HUES64 (cell line): ENCODE measurements around the gene DIAPH2.

Experiments used
- H3K27ac ChIP-seq: 2 replicates; pipeline ENCODE4 v1.7.0; 2013; ENCODE audit warnings: low read depth, low read length, inconsistent platforms
- H3K27me3 ChIP-seq: 2 replicates; pipeline ENCODE4 v1.6.1; 2013; ENCODE audit warnings: mild to moderate bottlenecking, low read length; ENCODE audit not compliant: insufficient read depth
- H3K36me3 ChIP-seq: 2 replicates; pipeline ENCODE4 v1.6.1; 2013; ENCODE audit warnings: mild to moderate bottlenecking, low read length; ENCODE audit not compliant: insufficient read depth
- H3K4me1 ChIP-seq: 2 replicates; pipeline ENCODE4 v1.6.1; 2013; ENCODE audit warnings: mild to moderate bottlenecking, low read length, moderate library complexity; ENCODE audit not compliant: insufficient read depth
- H3K4me3 ChIP-seq: 2 replicates; pipeline ENCODE4 v1.5.1; 2013; ENCODE audit warnings: mild to moderate bottlenecking, low read length, moderate library complexity
- H3K9ac ChIP-seq: 2 replicates; pipeline ENCODE4 v1.6.1; 2013; ENCODE audit warnings: mild to moderate bottlenecking, low read depth, low read length
- H3K9me3 ChIP-seq: 2 replicates; pipeline ENCODE4 v1.6.1; 2013; ENCODE audit warnings: low read depth, low read length; ENCODE audit not compliant: insufficient read depth
- WGBS: fragments of 150-250, 120-280 bp; methylation state at CpG from one replicate; pipeline ENCODE4 v1.1.7; 2013; ENCODE audit warnings: missing lambda C conversion rate; 5-methylcytosine and 5-hydroxymethylcytosine counted together

DIAPH2 gene

DNA sequence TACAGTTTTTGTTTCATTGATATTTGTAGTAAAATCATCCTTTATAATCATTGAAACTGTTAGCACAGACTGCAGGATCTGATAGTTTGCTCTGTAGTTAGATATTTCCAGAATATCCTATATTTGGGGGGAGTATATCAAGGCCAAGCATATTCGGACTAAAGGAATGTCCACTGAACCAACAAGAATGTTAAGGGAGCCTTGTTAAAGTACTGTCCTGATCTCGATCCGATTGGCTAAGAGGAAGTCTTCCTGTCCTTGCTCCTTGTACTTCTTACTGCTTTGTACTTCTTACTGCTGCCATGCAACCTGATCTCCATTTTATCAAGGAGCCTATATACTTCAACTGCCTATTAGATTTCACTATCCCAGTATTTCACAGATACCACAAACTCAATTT, 648.3 kb downstream of the DIAPH2 start:
- no peaks in the 10 kb centered on the region for H3K9me3 ChIP-seq
- H3K4me3 ChIP-seq, result no peak overlapping the region
- 88% methylated on average over 3 of the region's 3 CpGs for WGBS
- H3K36me3 ChIP-seq, result no peaks in the 10 kb centered on the region
- H3K27me3 ChIP-seq, result no peaks in the 10 kb centered on the region
- no peak overlapping the region for H3K9ac ChIP-seq
- no peaks in the 10 kb centered on the region for H3K4me1 ChIP-seq
- no peak overlapping the region for H3K27ac ChIP-seq

DNA sequence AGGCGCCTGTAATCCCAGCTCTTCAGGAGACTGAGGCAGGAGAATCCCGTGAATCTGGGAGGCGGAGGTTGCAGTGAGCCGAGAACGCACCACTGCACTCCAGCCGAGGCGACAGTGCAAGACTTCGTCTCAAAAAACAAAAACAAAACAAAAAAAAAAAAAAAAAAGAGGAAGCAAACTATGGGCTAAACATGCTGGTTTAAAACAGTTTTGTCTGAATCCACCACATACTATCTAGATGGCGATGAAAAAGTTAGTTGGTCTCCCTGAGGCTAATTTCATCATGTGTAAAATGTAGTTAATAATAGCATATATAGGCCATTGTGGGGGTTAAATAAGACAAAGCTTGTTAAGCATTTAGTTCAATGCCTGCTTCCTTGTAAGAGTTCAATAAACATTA, 650.2 kb downstream of the DIAPH2 start:
- Histone ChIP-seq H3K4me1 (peaks cover 4% of the 10 kb centered on the region; the same call in 1 of the 2 replicates), H3K27me3 (no peaks in the 10 kb centered on the region), H3K36me3 (no peaks in the 10 kb centered on the region), H3K9me3 (no peaks in the 10 kb centered on the region), H3K9ac (no peak overlapping the region), H3K4me3 (no peak overlapping the region), H3K27ac (no peak overlapping the region)
- 95% methylated on average over 5 of the region's 9 CpGs for WGBS

DNA sequence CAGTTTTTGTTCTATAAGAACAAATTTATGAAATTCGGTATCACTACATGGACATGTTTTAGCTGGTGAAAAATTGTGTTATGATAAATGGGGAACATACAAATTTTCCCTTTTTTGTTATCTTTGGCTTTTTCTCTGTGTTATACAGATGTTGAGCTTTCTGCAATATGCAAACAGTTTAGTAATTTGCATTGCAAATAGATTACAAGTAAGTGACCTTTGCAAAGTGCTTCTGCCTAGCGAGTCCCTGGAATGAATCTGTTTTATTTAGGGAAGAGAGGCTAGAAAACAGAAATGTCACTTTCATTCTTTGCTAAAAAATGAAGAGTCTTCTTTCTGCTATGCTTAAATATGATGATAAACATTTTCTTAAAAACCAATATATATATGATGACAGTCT, 660.1 kb downstream of the DIAPH2 start:
- H3K27me3 ChIP-seq, result no peaks in the 10 kb centered on the region
- peaks cover 25% of the 10 kb centered on the region for H3K4me1 ChIP-seq
- H3K9me3 ChIP-seq, result no peaks in the 10 kb centered on the region
- H3K9ac ChIP-seq, result no peak overlapping the region
- 38% methylated on average over 2 of the region's 2 CpGs for WGBS
- peaks cover 14% of the 10 kb centered on the region for H3K36me3 ChIP-seq
- peak overlapping the region; percentile 24; the same call in 1 of the 2 replicates for H3K4me3 ChIP-seq
- H3K27ac ChIP-seq, result peak overlapping the region; percentile 76

DNA sequence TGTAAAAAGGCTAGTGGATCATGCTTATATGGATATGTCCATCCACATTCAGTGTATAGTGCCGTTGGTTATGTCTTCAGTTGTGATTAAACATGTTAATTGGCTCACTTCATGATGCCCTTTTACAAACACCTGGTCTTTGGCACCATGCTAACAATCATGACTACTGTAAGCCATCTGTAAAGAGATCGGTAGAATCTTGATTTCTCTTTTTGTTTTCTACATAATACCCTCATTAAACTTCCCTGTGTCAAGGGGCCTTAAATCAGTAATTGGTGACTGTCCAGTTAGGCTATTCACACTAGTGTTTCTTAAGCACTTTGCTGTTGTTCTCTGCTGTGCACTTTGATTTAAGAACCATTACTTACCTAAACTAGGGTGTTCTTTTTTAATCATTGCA, 674.3 kb downstream of the DIAPH2 start:
- Histone ChIP-seq H3K27me3 (no peaks in the 10 kb centered on the region), H3K9me3 (no peaks in the 10 kb centered on the region), H3K27ac (no peak overlapping the region), H3K4me1 (no peaks in the 10 kb centered on the region), H3K36me3 (peaks cover 11% of the 10 kb centered on the region), H3K9ac (no peak overlapping the region), H3K4me3 (no peak overlapping the region)
- WGBS, result 90% methylated on average over 2 of the region's 2 CpGs

DNA sequence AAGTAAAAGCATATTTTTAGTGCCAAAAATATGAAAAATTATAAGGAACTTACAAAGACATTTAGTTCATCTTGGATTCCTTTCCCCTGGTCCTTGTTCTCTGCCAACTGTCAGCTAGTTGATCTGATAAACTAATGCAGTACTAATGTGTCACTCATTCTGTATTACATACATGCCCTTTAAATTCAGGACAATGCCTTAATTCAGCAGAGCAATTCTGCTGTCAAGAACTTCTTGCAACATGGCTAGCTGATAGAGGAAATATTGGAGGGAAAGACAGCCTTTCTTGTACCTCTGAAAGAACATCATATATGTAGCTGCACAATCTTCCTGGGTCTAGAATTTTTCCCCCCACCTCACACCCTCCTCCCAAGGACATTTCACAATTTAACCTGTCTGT, 679.2 kb downstream of the DIAPH2 start:
- H3K9ac ChIP-seq, result no peak overlapping the region
- no peaks in the 10 kb centered on the region for H3K9me3 ChIP-seq
- H3K27ac ChIP-seq, result no peak overlapping the region
- H3K36me3 ChIP-seq, result peaks cover 16% of the 10 kb centered on the region
- no peaks in the 10 kb centered on the region for H3K4me1 ChIP-seq
- H3K27me3 ChIP-seq, result no peaks in the 10 kb centered on the region
- H3K4me3 ChIP-seq, result no peak overlapping the region

DNA sequence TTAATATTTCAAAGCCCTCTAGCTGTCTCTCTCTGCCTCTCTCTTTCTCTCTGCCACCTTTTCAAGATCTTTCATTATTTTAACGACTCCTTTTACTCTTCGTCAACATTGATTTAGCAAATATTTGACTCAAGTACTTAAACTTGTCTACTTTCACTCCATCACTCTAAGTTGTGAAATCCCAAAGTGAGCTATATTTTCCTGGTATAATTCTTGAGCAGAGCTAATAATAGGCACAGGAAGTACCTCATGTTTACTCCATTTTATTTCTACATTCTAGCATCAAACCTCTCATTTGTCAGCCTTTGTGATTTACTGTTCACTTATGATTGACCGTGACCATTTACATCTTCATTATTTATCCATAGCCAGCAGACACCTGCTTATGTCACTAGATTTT, 681.6 kb downstream of the DIAPH2 start:
- H3K4me1 ChIP-seq, result no peaks in the 10 kb centered on the region
- peaks cover 14% of the 10 kb centered on the region for H3K36me3 ChIP-seq
- no peak overlapping the region for H3K4me3 ChIP-seq
- 91% methylated on average over 3 of the region's 3 CpGs for WGBS
- no peaks in the 10 kb centered on the region for H3K9me3 ChIP-seq
- H3K27me3 ChIP-seq, result no peaks in the 10 kb centered on the region
- H3K9ac ChIP-seq, result no peak overlapping the region
- no peak overlapping the region for H3K27ac ChIP-seq

DNA sequence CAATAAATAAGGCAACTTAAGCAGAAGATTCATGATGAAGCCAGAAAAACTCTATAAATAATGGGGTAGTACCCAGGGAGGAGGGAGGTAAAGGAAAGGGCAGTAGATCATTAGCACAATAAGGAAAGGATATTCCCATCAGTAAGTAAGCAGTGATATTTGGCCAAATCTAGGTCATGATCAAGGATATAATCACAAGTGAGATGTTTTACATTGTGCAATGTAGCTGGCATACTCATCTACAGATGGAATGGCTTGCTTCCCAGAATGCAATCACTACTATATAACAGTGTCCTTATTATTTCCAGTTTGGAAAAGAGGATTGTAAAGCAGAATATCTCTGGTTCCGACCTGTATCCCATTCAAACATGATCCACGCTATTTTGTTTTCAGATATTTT, 682.5 kb downstream of the DIAPH2 start:
- no peaks in the 10 kb centered on the region for H3K27me3 ChIP-seq
- H3K4me3 ChIP-seq, result no peak overlapping the region
- H3K27ac ChIP-seq, result no peak overlapping the region
- no peaks in the 10 kb centered on the region for H3K4me1 ChIP-seq
- H3K9me3 ChIP-seq, result no peaks in the 10 kb centered on the region
- no peak overlapping the region for H3K9ac ChIP-seq
- 100% methylated on average over 1 of the region's 2 CpGs for WGBS
- peaks cover 9% of the 10 kb centered on the region for H3K36me3 ChIP-seq

DNA sequence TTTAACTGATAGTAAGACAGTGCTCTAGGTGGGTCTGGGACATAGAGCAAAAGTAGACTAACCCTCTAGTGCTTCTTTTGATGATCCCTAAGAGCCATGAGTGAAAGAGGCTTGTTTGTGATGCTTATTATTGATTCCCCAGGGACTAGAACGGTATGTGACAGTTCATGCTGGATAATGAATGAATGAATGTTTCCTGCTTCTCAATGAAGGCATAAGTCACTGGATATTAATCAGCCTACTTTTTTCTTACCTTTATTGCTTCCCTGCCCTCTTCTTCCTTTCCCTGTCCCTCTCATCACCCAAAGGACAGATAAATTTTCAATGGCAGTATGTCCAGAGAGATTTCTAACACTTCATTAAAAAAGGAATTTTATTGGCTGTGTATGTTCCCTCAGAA, 685.3 kb downstream of the DIAPH2 start:
- no peaks in the 10 kb centered on the region for H3K27me3 ChIP-seq
- H3K4me3 ChIP-seq, result no peak overlapping the region
- H3K4me1 ChIP-seq, result peaks cover 4% of the 10 kb centered on the region; the same call in 1 of the 2 replicates
- H3K9ac ChIP-seq, result no peak overlapping the region
- no peak overlapping the region for H3K27ac ChIP-seq
- no peaks in the 10 kb centered on the region for H3K9me3 ChIP-seq
- peaks cover 13% of the 10 kb centered on the region for H3K36me3 ChIP-seq
- 100% methylated on average over 1 of the region's 1 CpG for WGBS

DNA sequence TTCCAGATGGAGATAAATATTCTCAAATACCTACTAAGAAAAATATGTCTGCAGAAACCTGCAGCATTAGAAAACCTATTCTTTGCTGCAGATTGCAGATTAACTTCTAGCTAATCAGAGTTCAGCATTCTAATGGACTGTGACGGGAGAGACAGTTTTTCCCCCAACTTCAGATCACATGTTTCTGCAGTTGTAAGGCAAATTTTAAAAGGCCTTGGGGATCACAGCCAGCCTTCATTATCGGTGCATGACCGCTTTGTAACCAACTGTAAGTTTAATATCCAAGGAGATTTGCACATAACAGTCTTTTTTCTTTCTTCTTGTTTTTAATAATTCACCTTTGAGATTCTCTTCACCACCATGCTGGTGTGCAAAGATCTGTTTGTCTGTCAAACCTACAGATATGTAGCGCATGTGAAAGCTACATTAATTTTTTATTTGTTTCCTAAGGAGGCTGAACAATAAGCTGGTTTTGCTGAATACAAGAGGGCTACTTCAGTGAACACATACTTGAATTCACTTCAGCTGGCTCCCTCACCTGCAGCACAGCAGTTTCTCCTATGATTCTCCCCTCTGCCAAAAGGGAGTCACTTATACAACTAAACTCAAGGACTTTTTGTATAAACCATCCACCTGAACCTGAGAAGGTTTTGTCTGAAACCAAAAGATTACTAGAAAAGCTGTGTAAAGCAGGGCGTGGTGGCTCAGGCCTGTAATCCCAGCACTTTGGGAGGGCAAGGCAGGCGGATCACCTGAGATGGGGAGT, 687.5 kb downstream of the DIAPH2 start:
- no peak overlapping the region for H3K9ac ChIP-seq
- H3K4me3 ChIP-seq, result no peak overlapping the region
- H3K27ac ChIP-seq, result no peak overlapping the region
- peaks cover 21% of the 10 kb centered on the region for H3K36me3 ChIP-seq
- H3K9me3 ChIP-seq, result no peaks in the 10 kb centered on the region
- H3K27me3 ChIP-seq, result no peaks in the 10 kb centered on the region
- 94% methylated on average over 6 of the region's 6 CpGs for WGBS
- H3K4me1 ChIP-seq, result peaks cover 4% of the 10 kb centered on the region; the same call in 1 of the 2 replicates

DNA sequence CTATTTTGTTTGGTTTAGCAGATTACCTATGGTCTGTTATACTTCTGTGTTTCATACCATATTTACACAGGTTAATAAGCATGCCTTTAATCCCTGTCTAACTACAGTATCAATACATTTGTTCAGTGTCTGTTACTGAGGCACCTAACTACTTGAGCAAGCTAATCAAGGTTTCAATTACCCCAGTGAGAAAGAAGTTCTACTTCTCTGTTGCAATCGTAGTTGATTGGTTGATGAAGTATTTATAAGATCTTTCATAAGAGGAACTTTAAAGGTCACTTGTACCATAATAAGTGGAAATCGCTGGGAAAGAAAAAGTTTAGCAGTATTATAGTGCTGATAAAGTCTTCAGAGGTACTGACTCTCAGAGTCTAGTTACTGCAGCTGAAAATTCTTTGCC, 689.6 kb downstream of the DIAPH2 start:
- 93% methylated on average over 2 of the region's 2 CpGs for WGBS
- H3K9me3 ChIP-seq, result no peaks in the 10 kb centered on the region
- no peak overlapping the region for H3K27ac ChIP-seq

DNA sequence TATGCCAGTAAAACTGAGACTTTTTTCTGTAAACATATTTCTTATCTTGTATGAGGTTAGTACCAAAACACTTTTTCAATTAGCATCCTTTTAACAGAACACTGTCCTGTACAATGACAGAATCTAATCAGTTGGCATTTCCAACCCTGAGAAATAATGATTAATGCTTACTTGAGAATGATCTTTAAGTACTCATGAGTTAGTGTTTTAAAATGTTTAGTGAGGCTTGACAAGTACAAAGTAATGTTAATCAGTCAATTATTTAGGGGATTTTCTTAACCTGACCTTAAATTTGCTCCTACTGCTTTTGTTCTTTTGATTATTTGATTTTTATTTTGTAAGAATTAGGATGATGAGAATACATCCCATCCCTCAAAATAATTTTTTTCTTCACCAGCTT, 695.6 kb downstream of the DIAPH2 start:
- H3K36me3 ChIP-seq, result peaks cover 32% of the 10 kb centered on the region
- no peak overlapping the region for H3K27ac ChIP-seq
- H3K4me3 ChIP-seq, result no peak overlapping the region
- no peak overlapping the region for H3K9ac ChIP-seq
- no peaks in the 10 kb centered on the region for H3K27me3 ChIP-seq
- H3K4me1 ChIP-seq, result peaks cover 4% of the 10 kb centered on the region; the same call in 1 of the 2 replicates
- H3K9me3 ChIP-seq, result no peaks in the 10 kb centered on the region

More for the DNA sequence above, 689.6 kb downstream of the DIAPH2 start:
- Histone ChIP-seq H3K4me1 (peaks cover 8% of the 10 kb centered on the region; the same call in 1 of the 2 replicates), H3K9ac (no peak overlapping the region), H3K4me3 (no peak overlapping the region), H3K36me3 (peaks cover 21% of the 10 kb centered on the region; the same call in 1 of the 2 replicates), H3K27me3 (no peaks in the 10 kb centered on the region)

DNA sequence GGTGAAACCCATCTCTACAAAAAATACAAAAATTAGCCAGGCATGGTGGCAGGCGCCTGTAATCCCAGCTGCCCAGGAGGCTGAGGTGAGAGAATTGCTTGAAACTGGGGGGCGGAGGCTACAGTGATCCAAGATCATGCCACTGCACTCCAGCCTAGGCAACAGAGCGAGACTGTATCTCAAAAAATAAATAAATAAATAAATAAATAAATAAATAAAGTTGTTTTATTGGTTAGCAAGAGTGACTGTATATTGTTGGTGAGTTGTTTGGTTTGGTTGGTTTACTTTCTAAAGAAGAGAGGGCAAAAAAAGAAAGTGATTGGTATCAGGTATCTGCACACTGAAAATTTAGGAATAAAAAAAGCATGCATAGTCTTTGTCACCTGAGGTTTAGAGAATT, 700.0 kb downstream of the DIAPH2 start:
- peaks cover 44% of the 10 kb centered on the region for H3K36me3 ChIP-seq
- no peak overlapping the region for H3K9ac ChIP-seq
- H3K4me1 ChIP-seq, result no peaks in the 10 kb centered on the region; the same call in 1 of the 2 replicates
- H3K27ac ChIP-seq, result no peak overlapping the region
- H3K9me3 ChIP-seq, result no peaks in the 10 kb centered on the region
- no peak overlapping the region for H3K4me3 ChIP-seq
- 94% methylated on average over 2 of the region's 3 CpGs for WGBS
- H3K27me3 ChIP-seq, result no peaks in the 10 kb centered on the region
